ENCODE measurements around the gene PSG11. TPM values are rescaled to one million over a fixed set of nuclear protein-coding genes. Genes with fewer than 3 reads are reported as not detected.
"Not testable (repeated sequence)": the region's sequence is repeated elsewhere in the genome, so short reads cannot be mapped to it uniquely, and the experiment has no call there.

Gene PSG11
- total RNA-seq, 2 donors from 2014 or later = not detected

DNA sequence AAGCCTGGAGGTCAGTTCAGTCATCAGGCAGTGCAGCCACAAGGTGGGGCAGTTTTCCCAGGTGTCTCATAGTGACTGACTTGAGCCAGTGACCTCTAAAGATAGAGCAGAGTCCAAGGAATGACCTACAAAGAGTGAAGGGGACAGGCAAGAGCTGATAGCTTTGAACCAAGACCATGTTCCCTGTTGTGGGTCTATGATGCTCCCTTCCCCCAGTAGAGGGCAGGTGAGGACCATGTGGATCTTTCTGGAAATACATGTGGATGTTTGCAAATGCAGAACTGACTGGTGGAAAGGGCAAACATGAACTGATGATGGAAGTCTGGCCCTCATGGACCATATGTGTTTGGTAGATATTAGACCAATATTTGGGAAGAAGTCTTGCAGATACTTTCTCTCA lies 6.7 kb downstream of the PSG11 start:
- H3K9me3 Mint-ChIP-seq; ATAC-seq; H3K36me3 Mint-ChIP-seq; H3K27me3 Mint-ChIP-seq; DNase-seq (ENCODE audit: low spot score); H3K4me1 Mint-ChIP-seq (ENCODE audit: low read depth in 2 of 2); H3K27ac Mint-ChIP-seq; H3K4me3 Mint-ChIP-seq: not testable (repeated sequence)

DNA sequence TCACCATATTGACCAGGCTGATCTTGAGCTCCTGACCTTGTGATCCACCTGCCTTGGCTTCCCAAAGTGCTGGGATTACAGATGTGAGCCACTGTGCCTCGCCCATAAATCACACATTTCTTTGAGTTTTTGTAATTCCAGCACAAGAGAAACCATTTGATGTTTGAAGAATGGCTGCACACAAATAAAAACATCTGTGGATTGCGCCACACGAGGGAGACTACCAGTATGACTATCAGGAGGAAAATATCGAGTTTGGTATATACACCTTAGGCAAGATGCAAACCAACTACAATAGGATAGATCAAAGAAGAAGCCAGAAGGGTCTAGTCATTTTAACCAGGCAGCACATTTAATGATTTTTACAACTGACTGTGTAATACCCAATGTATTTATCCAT lies 20.4 kb downstream of the PSG11 start:
- not testable (repeated sequence) for ATAC-seq; DNase-seq (ENCODE audit: low spot score)

DNA sequence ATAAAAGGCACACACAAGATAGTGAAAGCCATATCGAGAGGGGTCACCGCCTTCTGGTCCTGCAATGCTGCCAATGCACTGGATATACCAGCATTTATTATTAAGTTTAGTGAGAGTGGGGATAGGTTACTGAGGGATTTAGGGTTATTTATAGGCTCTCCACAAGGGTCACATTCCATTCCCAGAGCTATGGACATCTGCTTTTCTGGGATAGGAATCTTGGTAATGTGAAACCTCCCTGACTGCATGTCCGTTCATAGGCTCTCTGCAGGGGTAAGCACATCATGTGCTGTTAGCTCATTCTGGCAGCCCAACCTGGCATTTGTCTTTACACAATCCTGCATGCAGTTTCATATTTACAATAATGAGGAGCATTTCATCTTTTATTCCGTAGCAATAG lies 21.4 kb downstream of the PSG11 start:
- ATAC-seq; H3K4me1 Mint-ChIP-seq (ENCODE audit: low read depth in 2 of 2): not testable (repeated sequence)
- H3K27me3 Mint-ChIP-seq = peaks cover 24 to 41% of the 10 kb centered on the region in 2 donors

More for the DNA sequence above, 20.4 kb downstream of the PSG11 start:
- not testable (repeated sequence) for H3K9me3 Mint-ChIP-seq; H3K27ac Mint-ChIP-seq; H3K4me3 Mint-ChIP-seq; H3K4me1 Mint-ChIP-seq (ENCODE audit: low read depth in 2 of 2); H3K36me3 Mint-ChIP-seq
- peaks cover 28 to 43% of the 10 kb centered on the region in 2 donors for H3K27me3 Mint-ChIP-seq

DNA sequence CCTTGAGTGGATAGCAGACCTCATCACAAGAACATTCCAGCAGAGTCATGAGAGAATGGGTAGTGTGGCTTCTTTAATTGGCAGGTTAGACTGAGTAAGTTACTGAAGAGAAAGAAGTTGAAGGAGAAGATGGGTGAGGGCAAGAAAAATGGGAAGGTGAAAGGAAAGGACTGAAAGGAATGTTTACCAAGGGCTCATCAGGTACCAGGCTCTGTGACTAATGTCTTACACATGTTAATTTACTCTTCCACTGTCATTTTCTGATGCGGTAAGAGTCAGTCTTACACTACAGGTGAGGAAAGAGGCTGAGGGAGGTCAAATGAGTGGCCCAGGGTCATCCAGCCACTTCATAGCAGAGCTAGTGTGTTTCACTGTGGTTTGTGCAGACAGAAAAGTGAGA lies 22.6 kb downstream of the PSG11 start:
- H3K9me3 Mint-ChIP-seq; H3K27ac Mint-ChIP-seq; H3K4me1 Mint-ChIP-seq (ENCODE audit: low read depth in 2 of 2); ATAC-seq; H3K4me3 Mint-ChIP-seq; DNase-seq (ENCODE audit: low spot score); H3K36me3 Mint-ChIP-seq: not testable (repeated sequence)
- H3K27me3 Mint-ChIP-seq = peaks cover 15 to 30% of the 10 kb centered on the region in 2 donors

More for the DNA sequence above, 21.4 kb downstream of the PSG11 start:
- not testable (repeated sequence) for DNase-seq (ENCODE audit: low spot score); H3K36me3 Mint-ChIP-seq; H3K4me3 Mint-ChIP-seq; H3K9me3 Mint-ChIP-seq; H3K27ac Mint-ChIP-seq

DNA sequence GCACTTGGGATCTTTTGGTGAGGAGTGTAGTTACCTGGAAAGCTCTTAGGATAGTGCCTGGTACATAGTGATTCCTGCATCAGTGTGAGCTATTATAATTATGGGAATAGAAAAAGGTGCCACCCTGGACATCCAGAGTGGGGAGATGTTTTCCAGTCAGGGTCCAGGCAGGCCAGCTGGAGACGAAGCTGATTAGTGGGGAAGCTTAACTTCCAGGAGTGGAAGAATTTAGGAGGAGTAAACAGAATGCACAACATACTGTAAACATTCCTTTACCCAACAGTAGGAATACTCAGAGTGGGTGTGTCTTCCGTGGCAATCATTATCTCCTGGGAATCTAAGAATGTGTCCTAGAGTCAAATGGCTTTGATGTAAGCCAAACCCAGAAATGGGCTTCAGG lies 23.3 kb downstream of the PSG11 start:
- not testable (repeated sequence) for H3K36me3 Mint-ChIP-seq; DNase-seq (ENCODE audit: low spot score); H3K27ac Mint-ChIP-seq; H3K9me3 Mint-ChIP-seq; H3K4me1 Mint-ChIP-seq (ENCODE audit: low read depth in 2 of 2); H3K4me3 Mint-ChIP-seq; ATAC-seq
- peaks cover 15 to 30% of the 10 kb centered on the region in 2 donors for H3K27me3 Mint-ChIP-seq

DNA sequence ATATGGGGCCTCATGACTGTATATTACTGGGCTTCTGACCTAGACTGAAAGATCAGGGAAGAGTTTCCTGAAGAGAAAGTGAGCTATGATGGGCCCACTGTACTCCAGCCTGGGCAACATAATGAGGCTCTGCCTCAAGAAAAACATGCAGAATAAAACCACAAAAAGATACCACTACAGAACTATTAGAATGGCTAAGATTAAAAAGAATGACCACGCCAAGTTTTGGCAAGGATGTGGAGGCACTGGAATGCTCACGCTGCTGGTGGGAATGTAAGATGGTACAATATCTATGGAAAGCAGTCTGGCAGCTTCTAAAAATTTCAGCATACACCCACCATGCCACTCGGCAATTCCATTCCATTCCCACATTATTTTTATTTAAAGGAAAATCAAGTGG lies 30.1 kb downstream of the PSG11 start:
- not testable (repeated sequence) for H3K36me3 Mint-ChIP-seq; H3K4me3 Mint-ChIP-seq; H3K4me1 Mint-ChIP-seq (ENCODE audit: low read depth in 2 of 2); H3K9me3 Mint-ChIP-seq; DNase-seq (ENCODE audit: low spot score); H3K27ac Mint-ChIP-seq; ATAC-seq; H3K27me3 Mint-ChIP-seq

DNA sequence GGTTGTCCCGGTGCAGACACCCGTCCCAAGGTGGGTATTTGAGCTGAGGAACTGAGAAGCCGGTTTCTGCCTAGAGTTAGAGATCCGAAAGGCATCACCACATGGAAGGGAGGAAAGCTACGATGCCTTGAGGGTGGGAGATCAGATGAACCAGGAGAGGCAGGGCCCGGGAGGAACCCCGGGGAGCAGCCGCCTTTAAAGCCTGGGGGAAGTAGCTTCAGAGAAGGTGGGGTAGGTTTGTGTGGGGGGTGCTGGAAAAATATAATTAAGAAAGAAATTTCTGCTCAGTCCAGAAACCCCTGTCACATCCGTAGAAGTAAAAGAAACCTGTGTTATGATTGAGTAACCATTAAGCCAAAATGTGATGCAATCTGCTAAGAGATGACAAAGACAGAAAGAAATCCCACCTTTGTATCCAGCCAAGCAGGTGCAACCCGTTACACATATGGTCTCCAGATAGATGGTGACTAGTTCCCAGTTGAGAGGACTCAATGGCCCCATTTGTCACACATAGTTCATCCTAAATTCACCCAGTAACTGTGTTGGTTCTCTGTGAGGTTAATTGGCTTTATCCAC lies 34.2 kb downstream of the PSG11 start:
- DNase-seq (ENCODE audit: low spot score); ATAC-seq; H3K4me1 Mint-ChIP-seq (ENCODE audit: low read depth in 2 of 2); H3K27me3 Mint-ChIP-seq; H3K4me3 Mint-ChIP-seq; H3K36me3 Mint-ChIP-seq; H3K27ac Mint-ChIP-seq; H3K9me3 Mint-ChIP-seq: not testable (repeated sequence)

DNA sequence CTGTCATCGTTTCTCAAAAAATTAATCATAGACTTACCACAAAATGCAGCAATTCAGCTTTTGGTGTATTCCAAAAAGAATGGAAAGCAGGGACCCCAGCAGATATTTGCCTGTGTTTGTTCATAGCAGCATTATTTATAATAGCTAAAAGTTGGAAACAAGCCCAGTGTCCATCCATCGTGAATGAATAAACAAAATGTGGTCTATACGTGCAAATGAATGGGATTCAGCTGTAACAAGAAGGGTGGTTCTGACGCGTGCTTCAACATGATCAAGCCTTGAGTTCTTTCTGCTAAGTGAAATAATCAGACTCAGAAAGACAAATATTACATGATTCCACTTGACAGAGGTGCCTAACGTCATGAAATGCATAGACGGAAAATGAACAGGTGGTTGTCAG lies 36.4 kb downstream of the PSG11 start:
- no peaks in the 10 kb centered on the region for H3K36me3 Mint-ChIP-seq
- H3K27me3 Mint-ChIP-seq = peaks cover 15 to 22% of the 10 kb centered on the region in 2 donors
- H3K4me1 Mint-ChIP-seq (ENCODE audit: low read depth in 2 of 2) = no peaks in the 10 kb centered on the region
- DNase-seq (ENCODE audit: low spot score) (no peak), ATAC-seq (no peak)
- H3K4me3 Mint-ChIP-seq = no peak overlapping the region
- H3K9me3 Mint-ChIP-seq = no peaks in the 10 kb centered on the region
- no peak overlapping the region for H3K27ac Mint-ChIP-seq

DNA sequence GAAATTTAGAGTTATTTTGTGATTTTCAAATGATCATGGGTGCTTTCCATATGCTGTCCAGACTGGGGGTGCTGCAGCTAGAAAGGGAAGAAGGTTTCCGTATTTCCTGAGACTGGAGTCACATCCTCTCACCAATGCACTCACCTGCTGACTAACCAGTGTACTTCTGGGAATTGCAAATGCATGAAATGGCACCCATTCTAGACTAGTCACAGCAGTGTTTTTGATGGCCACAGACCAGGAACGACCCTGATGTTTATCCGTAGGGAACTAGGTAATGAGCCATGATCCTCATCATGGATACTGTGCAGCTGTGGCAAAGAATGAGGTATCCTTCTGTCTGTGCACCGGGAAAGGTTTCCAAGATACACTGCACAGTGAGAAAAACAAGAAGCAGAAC lies 37.1 kb downstream of the PSG11 start:
- not testable (repeated sequence) for DNase-seq (ENCODE audit: low spot score); H3K9me3 Mint-ChIP-seq; H3K36me3 Mint-ChIP-seq; H3K4me3 Mint-ChIP-seq; H3K27ac Mint-ChIP-seq; H3K4me1 Mint-ChIP-seq (ENCODE audit: low read depth in 2 of 2); ATAC-seq
- H3K27me3 Mint-ChIP-seq = peaks cover 15 to 22% of the 10 kb centered on the region in 2 donors

DNA sequence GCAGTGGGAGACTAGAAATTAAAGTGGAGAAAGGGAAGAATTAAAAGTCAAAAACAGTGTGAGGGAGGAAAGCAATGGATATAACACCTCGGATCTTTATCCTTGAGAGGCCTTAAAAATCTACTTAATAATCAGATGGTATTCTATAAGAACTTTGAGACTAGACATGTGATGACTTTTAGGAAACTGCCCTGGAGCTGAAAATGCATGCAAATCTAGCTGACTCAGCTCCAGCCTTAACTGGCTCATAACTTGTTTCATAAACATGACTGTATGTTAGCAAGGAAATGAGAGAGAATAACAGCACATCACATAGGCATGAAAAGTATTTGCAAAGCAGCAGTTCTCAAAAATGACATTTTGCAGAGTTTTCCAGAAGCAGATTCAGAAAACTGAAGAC lies 38.1 kb downstream of the PSG11 start:
- H3K4me3 Mint-ChIP-seq; DNase-seq (ENCODE audit: low spot score); H3K36me3 Mint-ChIP-seq; H3K4me1 Mint-ChIP-seq (ENCODE audit: low read depth in 2 of 2); ATAC-seq; H3K9me3 Mint-ChIP-seq; H3K27ac Mint-ChIP-seq: not testable (repeated sequence)
- H3K27me3 Mint-ChIP-seq = peaks cover 15 to 22% of the 10 kb centered on the region in 2 donors

DNA sequence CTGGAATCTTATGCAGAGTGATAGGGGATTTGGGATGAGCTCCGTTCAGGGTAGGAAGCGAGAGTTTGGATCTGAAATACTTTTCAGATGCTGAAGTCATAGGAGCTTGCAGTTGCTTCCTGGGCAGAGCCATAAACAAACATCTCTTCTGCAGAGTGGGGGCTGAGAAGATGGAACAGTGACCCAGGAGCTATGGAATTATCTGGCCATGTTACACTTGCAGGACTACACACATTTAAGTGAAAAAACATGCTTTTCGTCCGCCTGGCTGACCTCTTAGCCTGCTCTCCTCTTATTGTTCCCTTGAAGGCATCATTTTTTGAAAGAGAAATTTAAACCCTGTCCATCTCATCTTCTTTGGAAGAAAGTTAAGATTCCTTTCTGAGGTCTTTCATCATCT lies 40.7 kb downstream of the PSG11 start:
- no peak overlapping the region for H3K27ac Mint-ChIP-seq

DNA sequence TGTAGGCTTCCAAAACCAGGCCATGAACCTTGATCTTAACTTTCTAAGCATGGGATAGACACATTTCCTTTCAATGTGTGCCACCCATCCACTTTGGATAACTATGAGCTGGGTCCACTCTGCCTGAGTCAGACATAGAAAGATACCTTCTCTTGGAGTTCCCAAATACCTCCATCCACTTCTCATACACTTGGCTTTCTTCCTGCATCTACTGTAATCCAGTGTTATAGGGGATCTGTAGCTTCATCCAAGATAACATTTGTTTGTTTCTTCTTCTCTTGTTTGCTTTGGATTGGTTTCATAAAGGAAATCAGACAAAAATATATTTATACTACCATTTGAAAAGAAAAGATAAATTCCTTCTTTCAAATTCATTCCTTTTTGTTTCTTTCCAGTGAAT lies 44.2 kb downstream of the PSG11 start:
- Mint-ChIP-seq H3K36me3 (peaks cover 16% of the 10 kb centered on the region), H3K27me3 (peaks cover 25 to 37% of the 10 kb centered on the region in 2 donors)
- not testable (repeated sequence) for H3K27ac Mint-ChIP-seq; H3K4me3 Mint-ChIP-seq; H3K9me3 Mint-ChIP-seq; H3K4me1 Mint-ChIP-seq (ENCODE audit: low read depth in 2 of 2); DNase-seq (ENCODE audit: low spot score); ATAC-seq

More for the DNA sequence above, 40.7 kb downstream of the PSG11 start:
- no peaks in the 10 kb centered on the region for H3K4me1 Mint-ChIP-seq (ENCODE audit: low read depth in 2 of 2)
- H3K9me3 Mint-ChIP-seq = peaks cover 5% of the 10 kb centered on the region
- H3K36me3 Mint-ChIP-seq = peaks cover 13% of the 10 kb centered on the region
- ATAC-seq (no peak), DNase-seq (ENCODE audit: low spot score) (no peak)
- no peak overlapping the region for H3K4me3 Mint-ChIP-seq
- peaks cover 23 to 35% of the 10 kb centered on the region in 2 donors for H3K27me3 Mint-ChIP-seq

DNA sequence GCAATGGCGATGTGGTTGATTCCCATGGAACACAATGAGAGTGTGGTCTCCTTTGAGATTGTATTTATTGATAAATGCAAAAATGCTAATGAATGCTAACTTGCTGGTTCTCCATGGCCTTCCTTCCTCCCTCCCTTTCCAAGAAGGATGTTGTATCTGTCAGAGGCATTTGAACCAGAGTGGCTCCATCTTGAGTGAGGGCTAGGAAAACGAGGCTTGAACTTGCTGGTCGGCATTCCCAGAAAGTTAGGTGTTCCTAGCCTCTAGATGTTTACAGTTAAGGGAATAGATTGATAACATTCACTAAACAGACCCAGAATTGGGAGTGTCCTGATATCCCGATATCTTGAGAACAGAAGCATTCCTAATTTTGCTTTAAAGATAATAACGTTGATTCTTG lies 54.8 kb downstream of the PSG11 start:
- not testable (repeated sequence) for ATAC-seq; H3K27ac Mint-ChIP-seq; H3K4me1 Mint-ChIP-seq (ENCODE audit: low read depth in 2 of 2); DNase-seq (ENCODE audit: low spot score); H3K9me3 Mint-ChIP-seq; H3K36me3 Mint-ChIP-seq; H3K27me3 Mint-ChIP-seq; H3K4me3 Mint-ChIP-seq

DNA sequence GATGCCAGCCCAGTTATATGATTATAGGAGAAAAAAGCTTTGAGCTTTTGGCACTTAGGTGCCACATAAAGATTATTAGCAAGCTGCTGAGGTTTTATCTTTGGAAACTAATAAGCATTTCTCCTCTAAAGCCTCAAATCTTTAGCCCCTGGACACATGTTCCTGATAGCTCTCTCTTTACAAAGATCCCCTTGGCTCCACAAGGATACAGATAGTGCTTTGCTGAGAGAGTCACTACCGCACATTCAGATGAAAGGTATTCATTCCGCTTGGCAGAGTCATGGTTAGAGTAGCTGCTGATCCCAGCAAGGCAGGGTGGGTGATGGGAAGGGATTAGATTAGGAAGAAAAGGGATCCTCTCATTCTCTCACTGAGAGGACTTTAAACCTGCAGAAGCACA lies 61.1 kb downstream of the PSG11 start:
- no peaks in the 10 kb centered on the region for H3K4me1 Mint-ChIP-seq (ENCODE audit: low read depth in 2 of 2)
- no peaks in the 10 kb centered on the region for H3K9me3 Mint-ChIP-seq
- H3K36me3 Mint-ChIP-seq = no peaks in the 10 kb centered on the region
- H3K4me3 Mint-ChIP-seq = no peak overlapping the region
- no peak for ATAC-seq
- no peak overlapping the region for H3K27ac Mint-ChIP-seq
- H3K27me3 Mint-ChIP-seq = peaks cover 4 to 19% of the 10 kb centered on the region in 2 donors
- no peak for DNase-seq (ENCODE audit: low spot score)

DNA sequence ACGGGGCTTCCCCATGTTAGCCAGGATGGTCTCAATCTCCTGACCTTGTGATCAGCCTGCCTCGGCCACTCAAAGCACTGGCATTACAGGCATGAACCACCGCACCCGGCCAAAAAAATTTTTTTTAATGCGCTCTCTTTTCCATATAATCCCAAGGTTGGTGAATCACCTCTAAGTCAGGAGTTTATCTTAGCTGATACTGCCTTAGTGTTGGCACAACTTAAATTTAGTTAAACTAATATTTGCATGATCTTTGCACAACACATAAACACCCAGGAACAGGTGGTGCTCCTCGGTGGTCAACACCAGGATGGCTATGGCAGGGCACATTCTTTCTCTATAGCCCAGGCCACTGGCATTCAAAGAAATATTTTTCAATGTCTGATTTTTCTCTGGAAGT lies 65.2 kb downstream of the PSG11 start:
- H3K4me1 Mint-ChIP-seq (ENCODE audit: low read depth in 2 of 2) = no peaks in the 10 kb centered on the region
- H3K27me3 Mint-ChIP-seq = peaks cover 4 to 25% of the 10 kb centered on the region in 2 donors
- no peaks in the 10 kb centered on the region for H3K9me3 Mint-ChIP-seq
- H3K4me3 Mint-ChIP-seq = no peak overlapping the region
- DNase-seq (ENCODE audit: low spot score) = no peak
- no peak for ATAC-seq
- H3K27ac Mint-ChIP-seq = no peak overlapping the region
- no peaks in the 10 kb centered on the region for H3K36me3 Mint-ChIP-seq

Data from natural killer cell treated with Interleukin-12 subunit alpha and Interleukin-12 subunit beta and Interleukin-15 and Interleukin-18, amount 100 ng/mL, for 72 hours (primary cell).